ENCODE measurements around the gene C1QL3. TPM values are rescaled to one million over a fixed set of nuclear protein-coding genes. Genes with fewer than 3 reads are reported as not detected.
A peak's percentile ranks its signal among the peaks of the same experiment; 100 is the strongest.

The C1QL3 gene
- total RNA-seq (2014; rRNA removed; shearing (Covaris generic)), result not detected in 2 replicates
- total RNA-seq (2022), result not detected in 2 replicates
- Bru-seq, nascent RNA, result percentile 14 among the genes with signal in this experiment
- BruChase-seq, experiment 1, labeled RNA remaining after a 6-hour chase, result not detected
- BruChase-seq, experiment 2, labeled RNA remaining after a 2-hour chase, result not detected
- long read RNA-seq, partial matches to known transcripts, result 0 of 2 reads
- long read RNA-seq, other reads (novel, unspliced or antisense), result 2 of 2 reads

DNA sequence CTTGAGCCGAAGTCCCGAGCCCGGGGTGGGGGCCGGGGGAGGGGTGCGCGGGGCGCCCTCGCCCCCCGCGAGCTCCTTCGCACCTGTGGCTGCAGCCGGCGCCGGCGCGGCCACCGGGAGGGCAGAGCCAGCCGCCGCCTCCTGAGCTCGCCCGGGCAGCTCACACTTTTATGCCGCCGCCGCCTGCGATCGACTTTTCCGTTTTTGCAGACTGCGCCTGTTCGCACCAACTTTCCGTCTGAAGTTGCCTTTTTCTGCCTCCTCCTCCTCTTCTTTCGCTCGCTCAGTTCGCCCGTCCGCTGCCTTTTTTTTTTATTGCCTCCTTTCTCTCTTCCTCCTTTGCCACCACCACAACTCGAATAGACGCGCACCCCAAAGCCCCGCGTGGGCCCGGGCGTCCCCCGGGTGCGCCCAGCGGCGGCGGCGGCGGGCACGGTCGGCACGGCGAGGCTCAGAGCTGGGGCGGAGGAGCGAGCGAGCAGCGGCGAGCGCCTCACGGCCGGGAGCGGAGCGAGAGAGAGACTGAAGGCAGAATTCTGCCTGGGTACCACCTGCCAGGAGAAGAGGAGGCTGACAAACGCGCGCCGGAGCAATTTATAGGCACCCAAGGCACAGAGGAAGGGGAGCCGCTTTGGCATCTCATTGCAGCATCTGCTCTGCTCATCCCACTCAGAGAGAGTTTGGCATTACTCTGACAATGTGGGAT is at the start of gene C1QL3:
C1QL3 (minus strand) TSS at position 569 of the 706 bp plus-strand sequence. CDS start 814 bp downstream, outside the sequence.
- Histone ChIP-seq H4K20me1 (ENCODE audit: insufficient read depth, low read length) (no peaks in the 10 kb centered on the region), H3K9me2 (ENCODE audit: insufficient read depth, low read length) (no peaks in the 10 kb centered on the region), H3K4me1 (ENCODE audit: insufficient read depth, low read length, poor library complexity, severe bottlenecking) (no peaks in the 10 kb centered on the region), H3K4me3 (ENCODE audit: low read depth, low read length, poor library complexity, severe bottlenecking) (no peak within 1 kb of the TSS), H3K79me2 (ENCODE audit: insufficient read depth, low read depth, low read length) (no peaks in the 10 kb centered on the region), H2AFZ (ENCODE audit: low read length) (no peak within 1 kb of the TSS), H3K4me2 (ENCODE audit: low read length) (no peak within 1 kb of the TSS), H3K9me3 (ENCODE audit: low read length) (no peaks in the 10 kb centered on the region), H3K27ac (ENCODE audit: low read depth, low read length, poor library complexity, severe bottlenecking) (no peak within 1 kb of the TSS), H3K36me3 (ENCODE audit: insufficient read depth, low read length) (no peaks in the 10 kb centered on the region)
- CTCF ChIA-PET (ENCODE audit: unreplicated experiment), result no interaction called here
- no peak for DNase-seq (ENCODE audit: low spot score)
- no TSS peak for BruUV-seq (replicated peaks)
- POLR2A ChIA-PET, result interaction anchor here (0.7 kb wide), 1 partner anchor 933 kb away, joined by 3 read pairs; no protein-coding TSS in a partner anchor
- TF ChIP-seq, protein P1, sequence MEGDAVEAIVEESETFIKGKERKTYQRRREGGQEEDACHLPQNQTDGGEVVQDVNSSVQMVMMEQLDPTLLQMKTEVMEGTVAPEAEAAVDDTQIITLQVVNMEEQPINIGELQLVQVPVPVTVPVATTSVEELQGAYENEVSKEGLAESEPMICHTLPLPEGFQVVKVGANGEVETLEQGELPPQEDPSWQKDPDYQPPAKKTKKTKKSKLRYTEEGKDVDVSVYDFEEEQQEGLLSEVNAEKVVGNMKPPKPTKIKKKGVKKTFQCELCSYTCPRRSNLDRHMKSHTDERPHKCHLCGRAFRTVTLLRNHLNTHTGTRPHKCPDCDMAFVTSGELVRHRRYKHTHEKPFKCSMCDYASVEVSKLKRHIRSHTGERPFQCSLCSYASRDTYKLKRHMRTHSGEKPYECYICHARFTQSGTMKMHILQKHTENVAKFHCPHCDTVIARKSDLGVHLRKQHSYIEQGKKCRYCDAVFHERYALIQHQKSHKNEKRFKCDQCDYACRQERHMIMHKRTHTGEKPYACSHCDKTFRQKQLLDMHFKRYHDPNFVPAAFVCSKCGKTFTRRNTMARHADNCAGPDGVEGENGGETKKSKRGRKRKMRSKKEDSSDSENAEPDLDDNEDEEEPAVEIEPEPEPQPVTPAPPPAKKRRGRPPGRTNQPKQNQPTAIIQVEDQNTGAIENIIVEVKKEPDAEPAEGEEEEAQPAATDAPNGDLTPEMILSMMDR (conservative IDR thresholded peaks at IDR 0.05; ENCODE audit: low read length), result no peak
- TF ChIP-seq EZH2phosphoT487 (IDR thresholded peaks at IDR 0.05; ENCODE audit: borderline replicate concordance, low read depth, low read length), result no peak
- intact Hi-C loops (cut with micrococcal nuclease; ENCODE audit: unreplicated experiment), result no loop called here

DNA sequence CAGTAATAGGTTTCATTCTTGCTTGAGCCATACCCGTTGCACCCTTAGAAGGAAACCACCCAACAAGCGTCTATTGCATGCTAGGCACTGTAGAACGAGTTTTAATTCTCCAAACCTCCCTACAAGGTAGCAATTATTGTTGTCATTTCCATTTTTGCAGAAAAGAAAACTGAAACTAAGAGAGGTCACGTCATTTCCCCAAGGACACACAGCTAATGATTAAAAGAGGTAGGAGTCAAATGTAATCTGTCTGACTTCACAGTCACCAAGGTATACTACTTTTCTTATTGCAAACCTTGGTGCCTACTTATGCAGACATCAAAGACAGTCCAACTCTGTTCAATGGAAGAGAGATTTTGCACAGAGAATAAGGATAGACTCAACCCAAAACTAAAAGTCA is 49.1 kb upstream of the C1QL3 start:
- H3K4me1 ChIP-seq (ENCODE audit: insufficient read depth, low read length, poor library complexity, severe bottlenecking), result no peaks in the 10 kb centered on the region
- ChIA-PET CTCF (ENCODE audit: unreplicated experiment) (no interaction called here), POLR2A (interaction anchor here (0.6 kb wide), 1 partner anchor 416 kb away, joined by 6 read pairs; no protein-coding TSS in a partner anchor)
- no peaks in the 10 kb centered on the region for H3K9me2 ChIP-seq (ENCODE audit: insufficient read depth, low read length)
- H4K20me1 ChIP-seq (ENCODE audit: insufficient read depth, low read length), result no peaks in the 10 kb centered on the region
- no peaks in the 10 kb centered on the region for H3K36me3 ChIP-seq (ENCODE audit: insufficient read depth, low read length)
- no peak overlapping the region for H3K4me3 ChIP-seq (ENCODE audit: low read depth, low read length, poor library complexity, severe bottlenecking)
- intact Hi-C loops (cut with micrococcal nuclease; ENCODE audit: unreplicated experiment), result no loop called here
- no peaks in the 10 kb centered on the region for H3K79me2 ChIP-seq (ENCODE audit: insufficient read depth, low read depth, low read length)
- no peak overlapping the region for H3K4me2 ChIP-seq (ENCODE audit: low read length)
- DNase-seq (ENCODE audit: low spot score), result no peak
- H2AFZ ChIP-seq (ENCODE audit: low read length), result no peak overlapping the region
- BruUV-seq (replicated peaks), result no TSS peak
- no peaks in the 10 kb centered on the region for H3K9me3 ChIP-seq (ENCODE audit: low read length)
- TF ChIP-seq, protein P1 (conservative IDR thresholded peaks at IDR 0.05; ENCODE audit: low read length), result no peak
- H3K27ac ChIP-seq (ENCODE audit: low read depth, low read length, poor library complexity, severe bottlenecking), result no peak overlapping the region

Data from OCI-LY7 (cell line).